Spleen (tissue), 7 donors: Measurements from ENCODE around the gene NPAS2.

ENCODE experiments used
- CTCF ChIP-seq, 11 experiments: fragments of 200-600 bp in 7 of 11; fragments of 450-650 bp in 4 of 11; sonication (generic) in 4 of 11; IDR thresholded peaks in 8 of 11; conservative IDR thresholded peaks in 3 of 11; 1 replicate in 7 of 11; 2 replicates in 4 of 11; pipeline versions ENCODE4 v1.4.0 to v1.8.0; 2016 to 2021; ENCODE audit warnings: antibody characterized with exemption in 11 of 11, inconsistent platforms in 4 of 11, mild to moderate bottlenecking in 1 of 11
- POLR2A ChIP-seq, 3 donors: fragments of 450-650 bp; IDR thresholded peaks; one replicate each; pipeline ENCODE4 v1.5.1; 2017; ENCODE audit warnings: antibody characterized with exemption in 3 of 3, mild to moderate bottlenecking in 1 of 3
- donor health status: DM: no; HTN: no; CAD: no; lungs with moderate emphysema.
- donor health status: DM: no; HTN: no; CAD: no.
- donor health status: DM: no; HTN: no; CAD: no.

GRCh38 chr2:100793982-100794381 lies 26.0 kb upstream of the NPAS2 start:
- TF ChIP-seq CTCF (IDR thresholded peaks at IDR 0.05 in 8 of 11, conservative IDR thresholded peaks at IDR 0.05 in 3 of 11), result no peak
- no peak for TF ChIP-seq POLR2A (IDR thresholded peaks at IDR 0.05)
